ENCODE data around the gene COX6B2.

The COX6B2 gene

DNA sequence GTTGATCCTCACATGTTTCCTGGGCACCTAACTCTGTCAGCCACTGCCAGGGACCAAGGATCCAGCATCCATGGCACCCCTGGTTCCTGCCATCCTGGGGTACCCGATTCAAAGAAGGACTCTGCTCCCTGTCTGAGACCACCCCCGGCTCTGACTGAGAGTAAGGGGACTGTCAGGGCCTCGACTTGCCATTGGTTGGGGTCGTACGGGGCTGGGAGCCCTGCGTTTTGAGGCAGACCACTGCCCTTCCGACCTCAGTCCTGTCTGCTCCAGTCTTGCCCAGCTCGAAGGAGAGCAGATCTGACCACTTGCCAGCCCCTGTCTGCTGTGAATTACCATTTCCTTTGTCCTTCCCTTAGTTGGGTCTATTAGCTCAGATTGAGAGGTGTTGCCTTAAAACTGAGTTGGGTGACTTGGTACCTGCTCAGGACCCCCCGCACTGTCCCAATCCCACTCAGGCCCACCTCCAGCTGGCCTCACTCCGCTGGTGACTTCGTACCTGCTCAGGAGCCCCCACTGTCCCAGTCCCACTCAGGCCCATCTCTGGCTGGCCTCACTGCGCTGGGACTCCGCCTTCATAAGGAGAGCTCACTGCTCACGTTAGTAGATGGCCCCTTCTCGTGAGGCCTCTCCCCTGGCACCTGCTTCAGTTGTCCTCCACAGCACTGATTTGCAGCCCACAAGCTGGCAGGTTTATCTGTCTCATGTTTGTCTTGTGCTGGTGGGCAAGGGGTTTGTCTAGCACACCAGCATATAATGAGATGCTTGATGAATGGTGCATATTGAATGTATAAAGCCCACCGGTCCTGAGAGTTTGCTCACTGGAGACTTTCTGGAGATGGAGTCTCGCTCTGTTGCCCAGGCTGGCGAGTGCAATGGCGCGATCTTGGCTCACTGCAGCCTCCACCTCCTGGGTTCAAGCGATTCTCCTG, 35.1 kb upstream of the COX6B2 start:
- Histone ChIP-seq H3K4me1 (ENCODE audit: insufficient read depth, low read length) (peaks cover 18% of the 10 kb centered on the region), H3K27me3 (ENCODE audit: insufficient read depth, low read length) (no peaks in the 10 kb centered on the region), H3K27ac (ENCODE audit: low read depth, low read length) (no peak overlapping the region; the same call in 1 of the 2 replicates), H3K4me3 (ENCODE audit: low read length) (no peak overlapping the region), H3K9me3 (ENCODE audit: insufficient read depth, low read depth, low read length) (no peaks in the 10 kb centered on the region), H3K9ac (ENCODE audit: low read depth, low read length) (no peak overlapping the region), H3K36me3 (ENCODE audit: insufficient read depth, low read length) (peaks cover 42% of the 10 kb centered on the region)
- 84% methylated on average over 21 of the region's 21 CpGs for WGBS

DNA sequence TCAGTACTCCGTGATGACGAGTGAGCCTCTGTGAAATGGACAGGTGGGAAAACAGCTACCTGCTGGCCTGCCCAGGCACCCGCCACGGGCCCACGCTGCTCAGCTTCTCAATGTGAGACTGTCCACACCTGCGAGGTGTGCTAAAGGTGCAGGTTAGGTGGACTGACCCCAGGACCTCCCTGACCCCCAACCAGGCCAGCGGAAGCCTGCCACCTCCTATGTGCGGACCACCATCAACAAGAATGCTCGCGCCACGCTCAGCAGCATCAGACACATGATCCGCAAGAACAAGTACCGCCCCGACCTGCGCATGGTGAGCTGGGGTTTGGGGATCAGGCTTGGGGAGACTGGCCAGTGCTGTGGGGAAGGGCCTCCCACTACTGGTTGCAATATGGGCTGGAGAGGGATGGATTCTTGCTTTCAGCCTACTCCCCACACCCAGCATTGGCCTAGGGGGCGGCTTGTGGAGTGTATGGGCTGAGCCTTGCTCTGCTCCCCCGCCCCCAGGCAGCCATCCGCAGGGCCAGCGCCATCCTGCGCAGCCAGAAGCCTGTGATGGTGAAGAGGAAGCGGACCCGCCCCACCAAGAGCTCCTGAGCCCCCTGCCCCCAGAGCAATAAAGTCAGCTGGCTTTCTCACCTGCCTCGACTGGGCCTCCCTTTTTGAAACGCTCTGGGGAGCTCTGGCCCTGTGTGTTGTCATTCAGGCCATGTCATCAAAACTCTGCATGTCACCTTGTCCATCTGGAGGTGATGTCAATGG, 33.4 kb upstream of the COX6B2 start:
- Histone ChIP-seq H3K9me3 (ENCODE audit: insufficient read depth, low read depth, low read length) (no peaks in the 10 kb centered on the region), H3K36me3 (ENCODE audit: insufficient read depth, low read length) (peaks cover 42% of the 10 kb centered on the region), H3K27ac (ENCODE audit: low read depth, low read length) (no peak overlapping the region), H3K4me3 (ENCODE audit: low read length) (peak overlapping the region; percentile 83), H3K27me3 (ENCODE audit: insufficient read depth, low read length) (peaks cover 3% of the 10 kb centered on the region; the same call in 1 of the 2 replicates), H3K4me1 (ENCODE audit: insufficient read depth, low read length) (peaks cover 18% of the 10 kb centered on the region), H3K9ac (ENCODE audit: low read depth, low read length) (peak overlapping the region; percentile 91)
- 94% methylated on average over 24 of the region's 24 CpGs for WGBS

DNA sequence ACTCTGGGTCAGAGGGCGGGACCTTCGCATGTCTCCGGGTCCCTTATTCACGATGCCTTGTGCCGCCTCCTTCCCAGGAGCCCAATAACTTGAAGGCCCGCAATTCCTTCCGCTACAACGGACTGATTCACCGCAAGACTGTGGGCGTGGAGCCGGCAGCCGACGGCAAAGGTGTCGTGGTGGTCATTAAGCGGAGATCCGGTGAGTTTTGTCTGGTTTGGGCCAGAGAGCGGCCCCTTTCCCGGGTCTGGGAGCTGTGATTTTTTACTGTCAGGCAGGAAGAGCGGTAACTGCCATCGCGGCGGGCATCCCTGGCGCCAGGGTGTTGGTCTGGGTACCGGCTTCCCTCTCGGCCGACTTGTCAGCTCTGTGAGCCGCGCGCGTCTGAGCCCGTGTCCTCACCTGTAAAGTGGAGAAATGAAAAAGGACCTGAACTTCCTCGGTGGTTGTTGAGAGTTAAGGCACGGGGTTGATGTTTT, 32.0 kb upstream of the COX6B2 start:
- peaks cover 13% of the 10 kb centered on the region; the same call in 1 of the 2 replicates for H3K4me1 ChIP-seq (ENCODE audit: insufficient read depth, low read length)
- peaks cover 9% of the 10 kb centered on the region; the same call in 1 of the 2 replicates for H3K27me3 ChIP-seq (ENCODE audit: insufficient read depth, low read length)
- no peaks in the 10 kb centered on the region for H3K9me3 ChIP-seq (ENCODE audit: insufficient read depth, low read depth, low read length)
- H3K27ac ChIP-seq (ENCODE audit: low read depth, low read length): peak overlapping the region; percentile 62; the same call in 1 of the 2 replicates
- H3K4me3 ChIP-seq (ENCODE audit: low read length): peak overlapping the region; percentile 83
- 7% methylated on average over 33 of the region's 33 CpGs for WGBS
- peak overlapping the region; percentile 91 for H3K9ac ChIP-seq (ENCODE audit: low read depth, low read length)
- peaks cover 42% of the 10 kb centered on the region for H3K36me3 ChIP-seq (ENCODE audit: insufficient read depth, low read length)

DNA sequence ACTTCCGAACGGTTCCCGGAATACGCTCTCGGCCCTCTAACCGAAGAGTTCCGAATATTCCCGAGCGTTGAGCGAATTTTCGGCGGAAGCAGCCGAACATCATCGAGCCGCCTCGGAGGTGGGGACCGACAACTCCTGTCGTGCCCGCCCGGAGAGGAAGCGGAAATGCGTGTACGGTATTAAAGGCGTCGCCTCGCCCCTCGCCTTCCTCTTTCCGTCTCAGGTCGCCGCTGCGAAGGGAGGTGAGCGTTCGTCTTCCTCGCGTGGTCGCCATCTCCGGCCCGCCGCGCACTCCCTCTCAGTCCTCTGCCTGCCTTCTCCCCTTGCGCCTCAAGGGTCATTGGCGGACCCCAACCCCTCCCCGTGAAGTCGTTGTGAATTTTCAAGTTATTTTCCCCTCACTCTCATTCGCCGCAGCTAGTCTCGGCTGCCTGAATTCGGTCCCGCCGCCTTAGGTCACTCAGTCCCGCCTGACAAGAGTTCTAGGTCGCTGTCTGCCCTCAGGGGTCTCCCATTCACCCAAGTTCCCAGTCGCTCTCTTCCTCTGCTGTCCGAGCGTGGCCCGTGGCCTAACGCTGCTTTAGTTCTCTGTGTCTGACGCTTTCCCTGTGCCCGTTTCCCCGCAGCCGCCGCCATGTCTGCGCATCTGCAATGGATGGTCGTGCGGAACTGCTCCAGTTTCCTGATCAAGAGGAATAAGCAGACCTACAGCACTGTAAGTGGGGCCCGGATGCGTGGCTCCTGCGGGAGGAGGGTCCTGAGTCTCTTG, 31.4 kb upstream of the COX6B2 start, which contains the start of gene RPL28:
TSS of gene RPL28 (plus strand) at position 209 of the 769 bp plus-strand sequence. CDS start at position 635, 426 bp downstream.
- Histone ChIP-seq H3K4me3 (ENCODE audit: low read length) (peak within 1 kb of the TSS; percentile 83), H3K9me3 (ENCODE audit: insufficient read depth, low read depth, low read length) (no peaks in the 10 kb centered on the region), H3K27me3 (ENCODE audit: insufficient read depth, low read length) (peaks cover 9% of the 10 kb centered on the region; the same call in 1 of the 2 replicates), H3K27ac (ENCODE audit: low read depth, low read length) (peak within 1 kb of the TSS; percentile 86), H3K9ac (ENCODE audit: low read depth, low read length) (peak within 1 kb of the TSS; percentile 91), H3K36me3 (ENCODE audit: insufficient read depth, low read length) (peaks cover 42% of the 10 kb centered on the region), H3K4me1 (ENCODE audit: insufficient read depth, low read length) (peaks cover 13% of the 10 kb centered on the region; the same call in 1 of the 2 replicates)
- under 1% methylated on average over 68 of the region's 68 CpGs for WGBS

DNA sequence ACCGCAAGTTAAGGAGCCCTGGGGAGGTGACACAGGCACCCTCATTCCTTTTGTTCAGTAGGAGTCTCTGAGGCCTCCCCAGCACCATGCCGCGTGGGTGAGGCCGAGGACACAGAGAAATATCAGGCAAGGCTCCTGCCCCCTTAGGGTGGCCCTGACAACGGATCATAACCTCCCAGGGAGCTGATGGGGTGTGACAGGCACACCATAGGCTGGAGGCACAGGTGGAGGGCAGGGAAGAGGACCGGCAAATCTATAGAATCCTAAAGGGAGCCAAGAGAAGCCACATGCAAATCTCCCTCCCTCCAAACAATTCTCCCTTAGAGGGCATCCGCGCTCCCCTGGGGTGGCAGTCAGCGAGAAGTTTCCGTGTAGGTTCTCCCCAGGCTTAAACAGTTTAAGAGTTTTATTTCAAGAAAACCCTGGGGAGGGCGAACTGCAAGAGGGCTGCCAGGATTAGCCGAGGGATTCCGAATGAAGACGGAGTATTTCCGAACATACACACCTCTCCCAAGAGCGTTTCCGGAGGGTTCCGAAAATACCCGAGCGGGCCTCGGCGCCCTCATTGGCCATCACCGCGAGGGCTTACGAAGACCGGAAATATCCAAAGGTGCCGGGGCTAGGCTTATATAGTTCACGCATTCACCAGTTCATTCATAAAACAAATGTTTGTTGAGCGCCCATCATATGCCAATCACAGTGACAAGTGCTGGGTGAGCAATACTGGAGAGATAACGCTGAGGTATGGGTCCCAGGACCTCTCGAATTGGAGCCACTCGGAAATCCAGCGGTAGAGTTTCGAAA, 30.6 kb upstream of the COX6B2 start:
- no peaks in the 10 kb centered on the region for H3K9me3 ChIP-seq (ENCODE audit: insufficient read depth, low read depth, low read length)
- peaks cover 13% of the 10 kb centered on the region; the same call in 1 of the 2 replicates for H3K4me1 ChIP-seq (ENCODE audit: insufficient read depth, low read length)
- peaks cover 9% of the 10 kb centered on the region; the same call in 1 of the 2 replicates for H3K27me3 ChIP-seq (ENCODE audit: insufficient read depth, low read length)
- peak overlapping the region; percentile 84 for H3K9ac ChIP-seq (ENCODE audit: low read depth, low read length)
- whole genome bisulfite sequencing: 6% methylated on average over 34 of the region's 34 CpGs
- peak overlapping the region; percentile 83 for H3K4me3 ChIP-seq (ENCODE audit: low read length)
- H3K36me3 ChIP-seq (ENCODE audit: insufficient read depth, low read length): peaks cover 39% of the 10 kb centered on the region
- peak overlapping the region; percentile 86 for H3K27ac ChIP-seq (ENCODE audit: low read depth, low read length)

DNA sequence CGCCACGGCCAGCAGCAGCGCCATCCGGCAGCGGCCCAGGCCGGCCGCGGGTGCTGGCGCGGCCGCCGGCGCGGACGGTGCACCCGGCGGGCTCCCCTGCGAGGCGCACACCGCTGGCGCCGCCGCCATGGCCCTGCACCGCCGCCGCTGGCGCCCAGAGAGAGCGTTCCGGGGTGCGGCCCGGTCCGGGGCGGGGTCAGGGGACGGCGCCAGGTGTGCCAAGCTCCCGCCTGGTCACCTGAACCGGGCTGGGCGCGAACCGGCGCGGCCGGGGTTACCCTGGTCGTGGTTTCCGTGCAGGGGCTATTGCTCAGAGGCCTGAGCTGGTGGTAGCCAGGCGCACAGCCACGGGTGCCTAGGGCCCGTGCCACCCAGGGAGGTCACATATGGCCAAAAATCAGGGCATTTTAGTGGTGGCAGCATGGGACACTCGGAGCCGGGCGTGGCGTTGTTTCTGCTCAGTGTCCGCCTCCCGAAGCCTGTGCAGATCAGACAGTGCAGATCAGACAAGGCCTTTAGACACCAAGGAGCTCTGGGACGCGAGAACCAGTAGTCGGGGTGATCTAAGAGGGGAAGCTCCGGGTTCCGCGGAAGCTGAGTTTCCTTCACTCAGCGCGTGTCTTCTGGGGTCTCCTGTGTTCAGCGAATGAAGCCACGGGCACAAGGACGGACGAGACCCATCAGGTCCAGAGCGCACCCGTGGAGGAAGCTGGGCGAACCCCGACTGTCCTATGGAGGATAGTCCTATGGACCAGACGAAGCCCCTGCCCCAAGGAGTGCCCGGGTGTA, 29.8 kb upstream of the COX6B2 start, which contains the start of gene TMEM238:
TSS of gene TMEM238 (minus strand) at position 162 of the 789 bp plus-strand sequence. CDS start at position 129, 33 bp downstream.
- WGBS: 28% methylated on average over 72 of the region's 72 CpGs
- peaks cover 9% of the 10 kb centered on the region; the same call in 1 of the 2 replicates for H3K27me3 ChIP-seq (ENCODE audit: insufficient read depth, low read length)
- H3K27ac ChIP-seq (ENCODE audit: low read depth, low read length): peak within 1 kb of the TSS; percentile 86
- H3K9me3 ChIP-seq (ENCODE audit: insufficient read depth, low read depth, low read length): no peaks in the 10 kb centered on the region
- peaks cover 13% of the 10 kb centered on the region; the same call in 1 of the 2 replicates for H3K4me1 ChIP-seq (ENCODE audit: insufficient read depth, low read length)
- H3K36me3 ChIP-seq (ENCODE audit: insufficient read depth, low read length): peaks cover 31% of the 10 kb centered on the region
- H3K4me3 ChIP-seq (ENCODE audit: low read length): peak within 1 kb of the TSS; percentile 83
- peak within 1 kb of the TSS; percentile 84 for H3K9ac ChIP-seq (ENCODE audit: low read depth, low read length)

DNA sequence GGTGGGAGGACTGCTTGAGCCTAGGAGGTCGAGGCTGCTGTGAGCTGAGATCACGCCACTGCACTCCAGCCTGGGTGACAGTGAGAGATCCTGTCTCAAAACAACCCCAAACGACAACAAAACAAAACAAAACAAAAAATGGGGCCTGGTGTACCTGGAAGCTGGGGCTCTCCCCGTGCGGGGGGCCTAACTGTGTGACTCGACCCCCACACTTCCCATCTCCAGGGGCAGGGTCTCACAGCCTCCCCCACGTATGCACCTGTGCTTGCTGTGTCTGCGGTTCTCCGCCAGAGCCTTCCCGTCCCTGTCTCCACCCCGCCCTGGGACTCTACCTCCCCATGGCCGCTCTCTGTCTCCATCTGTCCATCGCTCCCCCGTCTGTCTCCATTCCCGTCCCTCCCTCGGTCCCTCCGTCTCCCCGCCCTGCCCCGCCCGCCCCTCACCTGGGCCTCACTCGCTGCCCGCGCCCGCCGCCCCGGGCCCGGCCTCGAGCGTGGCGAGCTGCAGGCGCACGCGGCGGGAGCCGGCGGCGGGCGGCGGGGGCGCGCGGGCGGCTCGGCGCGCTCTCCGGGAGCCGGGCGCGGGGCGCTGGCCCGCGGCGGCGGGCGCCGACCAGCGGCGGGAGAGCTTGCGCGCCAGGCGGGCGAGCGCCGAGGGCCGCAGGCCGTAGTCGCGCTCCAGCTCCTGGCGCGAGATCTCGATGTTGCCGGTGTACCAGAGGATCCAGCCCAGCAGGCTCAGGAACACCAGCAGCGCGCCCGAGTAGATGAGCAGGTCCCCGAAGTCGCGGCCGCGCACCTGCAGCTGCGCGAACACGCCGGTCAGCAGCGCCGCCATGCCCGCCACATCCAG, 29.0 kb upstream of the COX6B2 start:
- 5% methylated on average over 88 of the region's 88 CpGs for WGBS
- Histone ChIP-seq H3K27me3 (ENCODE audit: insufficient read depth, low read length) (peaks cover 15% of the 10 kb centered on the region), H3K4me1 (ENCODE audit: insufficient read depth, low read length) (peaks cover 13% of the 10 kb centered on the region; the same call in 1 of the 2 replicates), H3K9ac (ENCODE audit: low read depth, low read length) (peak overlapping the region; percentile 84), H3K4me3 (ENCODE audit: low read length) (peak overlapping the region; percentile 83), H3K27ac (ENCODE audit: low read depth, low read length) (no peak overlapping the region; the same call in 1 of the 2 replicates), H3K9me3 (ENCODE audit: insufficient read depth, low read depth, low read length) (no peaks in the 10 kb centered on the region), H3K36me3 (ENCODE audit: insufficient read depth, low read length) (peaks cover 23% of the 10 kb centered on the region)

DNA sequence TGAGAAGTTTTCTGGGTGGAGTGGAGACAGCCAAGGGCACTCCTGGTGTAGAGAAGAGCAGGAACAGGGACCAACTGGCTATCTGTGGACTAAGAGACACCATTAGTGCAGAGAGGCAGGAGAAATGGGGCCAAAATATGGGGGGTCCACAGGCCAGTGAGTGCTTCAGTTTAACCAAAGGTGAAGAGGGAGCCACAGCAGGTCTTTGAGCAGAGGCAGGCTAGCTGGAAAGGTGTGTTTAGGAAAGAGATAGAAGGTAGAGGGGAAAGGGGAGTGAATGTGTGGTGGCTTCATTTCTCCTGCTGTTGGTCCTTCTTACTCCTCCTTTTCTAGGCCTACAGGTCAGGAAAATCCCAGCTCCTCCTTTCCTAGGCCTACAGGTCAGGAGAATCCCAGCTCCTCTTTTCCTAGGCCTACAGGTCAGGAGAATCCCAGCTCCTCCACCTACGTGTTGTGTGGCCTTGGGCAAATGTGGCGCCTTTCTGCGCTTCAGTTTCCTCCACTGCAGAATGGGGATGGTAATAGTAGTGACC, 28.1 kb upstream of the COX6B2 start:
- Histone ChIP-seq H3K9ac (ENCODE audit: low read depth, low read length) (no peak overlapping the region), H3K4me3 (ENCODE audit: low read length) (0 out of 2 replicates have a peak overlapping the region, but pooled peaks have one; percentile 55), H3K4me1 (ENCODE audit: insufficient read depth, low read length) (peaks cover 13% of the 10 kb centered on the region; the same call in 1 of the 2 replicates), H3K36me3 (ENCODE audit: insufficient read depth, low read length) (peaks cover 14% of the 10 kb centered on the region), H3K27ac (ENCODE audit: low read depth, low read length) (no peak overlapping the region), H3K27me3 (ENCODE audit: insufficient read depth, low read length) (peaks cover 21% of the 10 kb centered on the region), H3K9me3 (ENCODE audit: insufficient read depth, low read depth, low read length) (no peaks in the 10 kb centered on the region)
- WGBS: 98% methylated on average over 3 of the region's 3 CpGs
